Left ventricle myocardium inferior (tissue), 1 donor: ENCODE measurements around the gene TYMP. TPM values are rescaled to one million over a fixed set of nuclear protein-coding genes. Genes with fewer than 3 reads are reported as not detected.
A peak's percentile ranks its signal among the peaks of the same experiment; 100 is the strongest.

Experiments
- DNase-seq: peaks from one replicate; pipeline ENCODE4 v3.0.0-alpha.2; 2020
- H3K27ac ChIP-seq: fragments of 200-600 bp; replicated peaks from 2 replicates; pipeline ENCODE4 v1.8.0; 2021
- H3K27me3 ChIP-seq: fragments of 200-600 bp; 2 replicates; pipeline ENCODE4 v1.8.0; 2021; ENCODE audit warnings: low read depth
- H3K36me3 ChIP-seq: fragments of 200-600 bp; 2 replicates; pipeline ENCODE4 v1.8.0; 2021
- H3K4me1 ChIP-seq: fragments of 200-600 bp; 2 replicates; pipeline ENCODE4 v1.8.0; 2021
- H3K4me3 ChIP-seq: fragments of 200-600 bp; 2 replicates; pipeline ENCODE4 v1.8.0; 2021; ENCODE audit warnings: mild to moderate bottlenecking, moderate library complexity
- H3K9me3 ChIP-seq: fragments of 200-600 bp; replicated peaks from 2 replicates; pipeline ENCODE4 v1.8.0; 2021
- CTCF ChIP-seq: fragments of 200-600 bp; IDR thresholded peaks from 2 replicates; pipeline ENCODE4 v1.8.0; 2021; ENCODE audit warnings: antibody characterized with exemption, mild to moderate bottlenecking, borderline replicate concordance
- intact Hi-C: fragments of 100-400 bp; cut with micrococcal nuclease; formaldehyde crosslinking; loops from one replicate; pipeline ENCODE4 v1.11.0; 2022
- total RNA-seq: library from RNA; stranded (reverse); fragmentation: NEBNext Ultra II Directional; extraction: Animal tissue kit (Norgen Biotek cat#: 25700); gene quantifications from one replicate; pipeline ENCODE4 v1.2.1, GENCODE V29; 2021
- donor health status: DM: no; HTN: yes; CAD: no; lungs with severe emphysema.

TYMP gene
- total RNA-seq, 1 donor from 2014 or later = 11.6 TPM

DNA sequence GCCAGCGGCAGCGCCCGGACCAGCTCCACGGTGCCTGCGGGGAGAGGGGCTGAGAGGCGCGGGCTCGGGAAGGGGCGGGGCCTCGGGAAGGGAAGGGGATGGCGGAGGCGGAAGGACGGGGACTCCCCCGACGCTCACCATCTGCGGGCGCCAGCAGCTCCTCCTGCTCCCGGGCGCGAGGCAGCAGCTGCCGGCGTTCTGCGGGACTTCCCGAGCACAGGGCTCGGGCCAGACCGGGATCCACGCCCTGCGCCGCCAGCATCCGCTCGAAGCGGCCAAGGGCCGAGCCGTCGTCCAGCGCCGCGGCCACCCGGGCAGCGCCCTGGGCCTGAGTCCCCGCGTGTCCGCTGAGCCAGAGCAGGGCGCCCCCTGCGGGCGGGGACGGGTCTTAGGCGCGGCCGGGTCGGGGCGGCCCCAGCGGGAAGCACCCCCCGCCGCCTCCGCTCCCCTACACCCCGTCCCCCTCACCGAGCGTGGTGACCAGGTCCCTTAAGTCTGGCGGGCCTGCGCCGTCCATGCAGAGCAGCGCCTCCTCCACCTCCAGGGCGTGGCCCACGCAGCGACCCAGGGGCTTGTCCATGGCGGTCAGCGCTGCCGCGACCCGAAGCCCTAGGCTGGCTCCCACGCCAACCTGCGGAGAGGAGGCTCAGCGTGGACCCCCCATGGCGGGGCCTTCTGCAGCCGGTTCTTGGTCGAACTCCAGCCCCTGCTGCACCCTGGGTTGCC lies 3.5 kb downstream of the TYMP start:
- H3K9me3 ChIP-seq = no peaks in the 10 kb centered on the region
- peak; percentile 76 for TF ChIP-seq CTCF
- H3K36me3 ChIP-seq = peaks cover 29% of the 10 kb centered on the region
- H3K27ac ChIP-seq = peak overlapping the region; percentile 97
- H3K4me1 ChIP-seq = peaks cover 77% of the 10 kb centered on the region
- peaks cover 23% of the 10 kb centered on the region for H3K27me3 ChIP-seq
- intact Hi-C loops = no loop called here
- DNase-seq = peak; percentile 85
- H3K4me3 ChIP-seq = peak overlapping the region; percentile 79

- H3K4me3 ChIP-seq = peak overlapping the region; percentile 79
- no peaks in the 10 kb centered on the region for H3K9me3 ChIP-seq
- H3K27ac ChIP-seq = peak overlapping the region; percentile 97
- no peak for DNase-seq
- H3K4me1 ChIP-seq = peaks cover 72% of the 10 kb centered on the region
- peaks cover 33% of the 10 kb centered on the region for H3K36me3 ChIP-seq
- intact Hi-C loops = no loop called here
- TF ChIP-seq CTCF = no peak
- peaks cover 18% of the 10 kb centered on the region for H3K27me3 ChIP-seq
Measured at GRCh38 chr22:50525858-50526107, 4.0 kb downstream of the TYMP start.

DNA sequence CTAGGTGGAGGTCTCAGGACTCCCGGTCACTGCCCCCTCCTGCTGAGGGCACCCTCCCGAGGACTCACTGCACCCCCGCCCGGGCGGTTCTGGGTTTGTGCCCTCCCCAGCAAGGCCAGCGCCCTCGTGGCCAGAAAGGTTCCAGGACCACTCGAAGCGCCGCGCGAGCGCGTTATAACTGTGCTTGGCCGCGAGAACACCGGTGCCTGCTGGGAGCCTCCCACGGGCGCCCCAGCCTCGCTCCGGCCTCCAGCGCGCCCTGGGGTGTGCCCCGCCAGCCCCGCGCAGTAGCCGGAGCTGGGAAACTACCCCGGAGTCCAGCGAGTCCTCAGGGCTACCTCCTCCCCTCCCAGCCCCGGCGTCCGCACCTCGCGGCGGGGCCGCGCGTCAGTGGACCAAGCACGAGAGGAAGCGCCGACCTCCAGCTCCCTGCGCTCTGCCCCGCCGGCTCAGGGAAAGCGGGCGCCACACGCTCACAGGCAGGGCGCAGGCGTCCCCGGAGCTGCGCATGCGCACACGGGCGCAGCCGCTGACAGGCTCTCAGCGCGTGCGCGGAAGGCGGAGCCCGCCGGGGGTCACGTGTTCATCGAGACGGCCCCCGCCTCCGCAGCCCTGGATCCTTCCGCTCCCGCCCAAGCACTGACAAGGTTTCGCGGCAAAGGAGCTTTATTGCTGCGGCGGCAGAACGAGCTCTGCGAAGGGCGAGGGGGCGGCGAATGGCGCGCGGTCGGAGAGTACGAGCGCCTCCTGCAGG lies 4.5 kb downstream of the TYMP start, which contains the start of gene SCO2:
SCO2 (minus strand) TSS at position 495 of the 754 bp plus-strand sequence. CDS start 1,187 bp downstream, outside the sequence.
- peak; percentile 97 for DNase-seq
- H3K4me1 ChIP-seq = peaks cover 67% of the 10 kb centered on the region
- intact Hi-C loops = no loop called here

GRCh38 chr22:50524676-50525103 lies 5.1 kb downstream of the TYMP start:
- Histone ChIP-seq H3K36me3 (peaks cover 43% of the 10 kb centered on the region), H3K27me3 (peaks cover 7% of the 10 kb centered on the region), H3K9me3 (no peaks in the 10 kb centered on the region), H3K4me1 (peaks cover 61% of the 10 kb centered on the region), H3K27ac (peak overlapping the region; percentile 97), H3K4me3 (peak overlapping the region; percentile 79)
- intact Hi-C loops = no loop called here
- TF ChIP-seq CTCF = no peak
- no peak for DNase-seq

More for the DNA sequence above, 4.5 kb downstream of the TYMP start, which contains the start of gene SCO2:
- Histone ChIP-seq H3K27ac (peak within 1 kb of the TSS; percentile 97), H3K27me3 (peaks cover 13% of the 10 kb centered on the region), H3K9me3 (no peaks in the 10 kb centered on the region), H3K36me3 (peaks cover 37% of the 10 kb centered on the region), H3K4me3 (peak within 1 kb of the TSS; percentile 79)
- TF ChIP-seq CTCF = peak; percentile 43

DNA sequence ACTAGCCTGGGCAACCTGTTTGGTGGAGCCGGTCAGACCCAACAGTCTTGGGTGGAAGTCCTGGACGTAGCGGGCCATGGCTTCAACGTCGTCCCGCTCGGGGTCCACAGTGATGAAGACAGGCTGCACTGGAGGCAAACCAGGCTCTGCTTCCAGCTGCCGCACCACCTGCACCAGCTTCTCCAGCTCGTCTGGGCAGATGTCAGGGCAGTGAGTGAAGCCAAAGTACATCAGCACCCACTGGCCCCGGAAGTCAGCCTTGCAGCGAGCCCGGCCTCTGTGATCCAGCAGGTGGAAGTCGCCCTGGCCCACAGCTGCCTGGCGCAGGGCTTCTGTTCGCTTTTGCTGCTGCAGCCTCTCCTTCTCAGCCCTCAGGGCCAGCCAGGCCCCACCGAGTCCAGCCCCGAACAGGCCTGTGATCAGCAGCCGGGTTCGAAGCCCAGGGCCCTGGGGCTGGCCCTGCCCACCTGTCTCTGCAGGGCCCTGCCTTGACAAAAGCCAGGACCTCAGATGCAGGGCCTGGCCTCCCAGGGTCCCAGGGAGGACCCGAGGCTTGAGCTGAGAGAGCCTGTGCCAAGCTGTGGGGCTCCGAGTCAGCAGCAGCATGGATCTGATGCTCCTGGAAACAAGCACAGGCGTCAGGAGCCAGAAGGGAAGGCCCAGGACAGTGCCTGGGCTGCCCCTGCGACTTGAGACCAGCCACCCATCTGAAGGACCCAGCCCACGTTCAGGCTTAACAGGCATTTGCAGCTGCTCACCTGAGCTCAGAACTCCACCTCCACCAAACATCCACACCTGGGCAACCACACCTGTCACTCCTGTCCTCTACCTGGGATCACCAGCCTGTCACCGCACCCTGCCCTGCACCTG lies 5.8 kb downstream of the TYMP start:
- intact Hi-C loops = no loop called here
- H3K4me1 ChIP-seq = peaks cover 54% of the 10 kb centered on the region
- no peaks in the 10 kb centered on the region for H3K9me3 ChIP-seq
- peaks cover 50% of the 10 kb centered on the region for H3K36me3 ChIP-seq
- DNase-seq = no peak
- peaks cover under 1% of the 10 kb centered on the region for H3K27me3 ChIP-seq
- H3K4me3 ChIP-seq = peak overlapping the region; percentile 79
- TF ChIP-seq CTCF = no peak
- peak overlapping the region; percentile 97 for H3K27ac ChIP-seq
